ENCODE results near the gene FRMD4A. TPM values are rescaled to one million over a fixed set of nuclear protein-coding genes. Genes with fewer than 3 reads are reported as not detected.
A peak's percentile ranks its signal among the peaks of the same experiment; 100 is the strongest.

FRMD4A gene
- total and polyA plus RNA-seq, 2 of the 4 experiments (the other 2 are of a cell fraction), result 30.3 to 68.8 TPM

GRCh38 chr10:13892871-13893270 is 437.9 kb downstream of the FRMD4A start:
- H3K4me3 ChIP-seq (ENCODE audit: insufficient read depth, low read depth, low read length), result no peak overlapping the region
- no peak overlapping the region for H3K56ac ChIP-seq (ENCODE audit: extremely low read depth, insufficient read depth, low read length)
- H3K14ac ChIP-seq (replicated peaks; ENCODE audit: low read depth, low read length), result no peak overlapping the region
- H3K79me1 ChIP-seq (ENCODE audit: low read depth in 1 of 2, low read length in 2 of 2), result peaks cover 18 to 56% of the 10 kb centered on the region in 2 experiments
- no peaks in the 10 kb centered on the region for H3K27me3 ChIP-seq (ENCODE audit: control insufficient read depth, insufficient read depth, low read length)
- H3K4ac ChIP-seq (ENCODE audit: low read depth, low read length), result no peak overlapping the region; the same call in 1 of the 2 replicates
- no peak overlapping the region for H2BK5ac ChIP-seq (ENCODE audit: low read depth, low read length, poor library complexity, severe bottlenecking)
- in situ Hi-C loops (cut with MboI; ENCODE audit: low sequenced_read_pairs) (no loop called here), dilution Hi-C loops (cut with HindIII; ENCODE audit: low sequenced_read_pairs, unreplicated experiment) (no loop called here), intact Hi-C loops (cut with micrococcal nuclease) (loop anchor here (5.0 kb wide), 1 partner anchor 106 kb away; no protein-coding TSS in a partner anchor)
- WGBS, 2 experiments (ENCODE audit: extremely low coverage in 2 of 2, insufficient read length in 1 of 2), result 100% methylated on average over 1 of the region's 5 CpGs; no CpG with 5 or more reads in 1 of the 2 experiments
- peaks cover 23% of the 10 kb centered on the region for H3K9me1 ChIP-seq (ENCODE audit: insufficient read depth, low read length)
- no peak overlapping the region for H3K9ac ChIP-seq (ENCODE audit: low read depth, low read length)
- POLR2A ChIA-PET (ENCODE audit: unreplicated experiment), result no interaction called here
- no peaks in the 10 kb centered on the region for H3K9me3 ChIP-seq (ENCODE audit: control insufficient read depth, insufficient read depth, low read length)
- H3K18ac ChIP-seq (ENCODE audit: low read depth, low read length), result no peak overlapping the region
- CTCF ChIA-PET, result no interaction called here
- peak overlapping the region; percentile 12; the same call in 1 of the 2 replicates for H2AK5ac ChIP-seq (ENCODE audit: low read depth, low read length)
- H2BK120ac ChIP-seq (ENCODE audit: low read depth, low read length), result peak overlapping the region; percentile 73; the same call in 1 of the 2 replicates
- no peak overlapping the region for H3K27ac ChIP-seq (ENCODE audit: insufficient read depth, low read length)
- no peaks in the 10 kb centered on the region for H4K20me1 ChIP-seq (ENCODE audit: insufficient read depth, low read length)
- H2BK15ac ChIP-seq (ENCODE audit: low read depth, low read length), result peak overlapping the region; percentile 8; the same call in 1 of the 3 replicates
- peaks cover 13% of the 10 kb centered on the region for H3K4me1 ChIP-seq (ENCODE audit: control insufficient read depth, insufficient read depth, low read length)
- DNase-seq (no peak), ATAC-seq (ENCODE audit: low read depth) (no peak)
- H3K23ac ChIP-seq (ENCODE audit: low read depth, low read length), result no peak overlapping the region
- H2AK9ac ChIP-seq (replicated peaks; ENCODE audit: low read depth, low read length, poor library complexity), result no peak overlapping the region
- H3K36me3 ChIP-seq (ENCODE audit: control insufficient read depth, insufficient read depth, low read length), result no peaks in the 10 kb centered on the region
- no peak overlapping the region for H4K5ac ChIP-seq (ENCODE audit: low read depth, low read length)
- H4K8ac ChIP-seq (ENCODE audit: low read depth in 2 of 2, low read length in 2 of 2), result no peak overlapping the region; a peak in 1 of 4 replicates
- H2BK20ac ChIP-seq (ENCODE audit: low read depth, low read length), result no peak overlapping the region
- no peak overlapping the region for H2AFZ ChIP-seq (replicated peaks; ENCODE audit: low read length, poor library complexity)
- TF ChIP-seq CHD1 (IDR thresholded peaks at IDR 0.05; ENCODE audit: low read depth, low read length) (no peak), RCOR1 (IDR thresholded peaks at IDR 0.05; ENCODE audit: insufficient replicate concordance, low read length) (no peak), MAFK (IDR thresholded peaks at IDR 0.05; ENCODE audit: low read depth, low read length) (no peak), MAZ (IDR thresholded peaks at IDR 0.05; ENCODE audit: borderline replicate concordance, low read depth, low read length) (no peak), MXI1 (IDR thresholded peaks at IDR 0.05; ENCODE audit: borderline replicate concordance, low read depth, low read length) (no peak), CEBPB (IDR thresholded peaks at IDR 0.05; ENCODE audit: low read depth, low read length) (no peak), CTCF (conservative IDR thresholded peaks at IDR 0.05; ENCODE audit: low read depth, low read length) (no peak), NFE2L2 (IDR thresholded peaks at IDR 0.05; ENCODE audit: low read depth, low read length) (no peak), BHLHE40 (IDR thresholded peaks at IDR 0.05; ENCODE audit: low read depth, low read length) (no peak), FOS (IDR thresholded peaks at IDR 0.05; ENCODE audit: low read depth, low read length) (no peak), SMC3 (IDR thresholded peaks at IDR 0.05; ENCODE audit: low read depth, low read length) (no peak), POLR2A (IDR thresholded peaks at IDR 0.05; ENCODE audit: low read depth, low read length) (no peak), USF2 (IDR thresholded peaks at IDR 0.05; ENCODE audit: low read depth, low read length) (no peak), RAD21 (IDR thresholded peaks at IDR 0.05; ENCODE audit: low read length) (no peak), RFX5 (IDR thresholded peaks at IDR 0.05; ENCODE audit: low read depth, low read length) (no peak), ELK1 (IDR thresholded peaks at IDR 0.05; ENCODE audit: borderline replicate concordance, low read depth, low read length) (no peak)
- no TSS peak for BruUV-seq (replicated peaks)
- H3K4me2 ChIP-seq (ENCODE audit: low read depth, low read length), result no peak overlapping the region
- H4K91ac ChIP-seq (ENCODE audit: insufficient read depth, low read depth, low read length), result no peak overlapping the region

All from IMR-90 (cell line).